ENCODE measurements around the gene GIGYF2. TPM values are rescaled to one million over a fixed set of nuclear protein-coding genes. Genes with fewer than 3 reads are reported as not detected.

GIGYF2 gene
- total and polyA plus RNA-seq, 9 donors: 22.1 to 83.6 (median 68.4) TPM

- H3K4me1 ChIP-seq (ENCODE audit: insufficient read depth): no peaks in the 10 kb centered on the region
- H3K27me3 ChIP-seq: no peaks in the 10 kb centered on the region
- H3K9me3 ChIP-seq: no peaks in the 10 kb centered on the region
- no peak overlapping the region for H3K4me3 ChIP-seq
- intact Hi-C loops (cut with DNase I): no loop called here
- no peak overlapping the region for H3K27ac ChIP-seq
- no peaks in the 10 kb centered on the region for H3K36me3 ChIP-seq
- DNase-seq: no peak
- TF ChIP-seq EP300 (IDR thresholded peaks at IDR 0.05): no peak
- no peak for TF ChIP-seq POLR2A (IDR thresholded peaks at IDR 0.05)
- no peak for TF ChIP-seq CTCF (IDR thresholded peaks at IDR 0.05)
Observed at GRCh38 chr2:232770207-232770606, 73.1 kb downstream of the GIGYF2 start.

DNA sequence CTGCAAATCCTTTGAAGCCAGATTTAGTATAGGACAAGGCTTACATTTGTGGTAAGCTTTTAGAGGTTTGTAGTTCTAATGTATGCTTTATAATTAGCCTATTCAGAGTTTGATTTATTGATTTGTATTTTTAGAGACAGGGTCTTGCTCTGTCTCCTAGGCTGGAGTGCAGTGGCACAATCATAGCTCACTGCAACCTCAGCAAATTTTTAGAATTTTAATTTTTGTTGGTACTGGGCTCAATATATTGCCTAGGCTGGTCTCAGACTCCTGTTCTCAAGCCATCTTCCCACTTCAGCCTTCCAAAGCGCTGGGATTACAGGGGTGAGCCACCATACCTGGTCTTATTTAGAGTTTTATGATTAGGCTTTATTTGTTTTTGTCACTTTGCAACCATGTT lies 74.7 kb downstream of the GIGYF2 start:
- DNase-seq: no peak
- Histone ChIP-seq H3K27ac (no peak overlapping the region), H3K4me1 (ENCODE audit: insufficient read depth) (no peaks in the 10 kb centered on the region), H3K36me3 (no peaks in the 10 kb centered on the region), H3K9me3 (no peaks in the 10 kb centered on the region), H3K4me3 (no peak overlapping the region), H3K27me3 (no peaks in the 10 kb centered on the region)
- WGBS, 3 donors: 94 to 100% (median 98%) methylated on average over 1 of the region's 1 CpG
- no peak for TF ChIP-seq CTCF (IDR thresholded peaks at IDR 0.05)
- TF ChIP-seq EP300 (IDR thresholded peaks at IDR 0.05): no peak
- no peak for TF ChIP-seq POLR2A (IDR thresholded peaks at IDR 0.05)
- intact Hi-C loops (cut with DNase I): no loop called here

- no peak for DNase-seq
- Histone ChIP-seq H3K4me3 (no peak overlapping the region), H3K36me3 (no peaks in the 10 kb centered on the region), H3K27ac (no peak overlapping the region), H3K4me1 (ENCODE audit: insufficient read depth) (no peaks in the 10 kb centered on the region), H3K27me3 (no peaks in the 10 kb centered on the region), H3K9me3 (no peaks in the 10 kb centered on the region)
- WGBS, 3 donors: 93 to 97% (median 96%) methylated on average over 2 of the region's 2 CpGs
- intact Hi-C loops (cut with DNase I): no loop called here
- TF ChIP-seq EP300 (IDR thresholded peaks at IDR 0.05) (no peak), CTCF (IDR thresholded peaks at IDR 0.05) (no peak), POLR2A (IDR thresholded peaks at IDR 0.05) (no peak)
Observed at GRCh38 chr2:232772531-232772930, 75.4 kb downstream of the GIGYF2 start.

GRCh38 chr2:232773815-232774214 lies 76.7 kb downstream of the GIGYF2 start:
- no peak overlapping the region for H3K4me3 ChIP-seq
- H3K4me1 ChIP-seq (ENCODE audit: insufficient read depth): no peaks in the 10 kb centered on the region
- intact Hi-C loops (cut with DNase I): no loop called here
- TF ChIP-seq CTCF (IDR thresholded peaks at IDR 0.05) (no peak), EP300 (IDR thresholded peaks at IDR 0.05) (no peak), POLR2A (IDR thresholded peaks at IDR 0.05) (no peak)
- no peaks in the 10 kb centered on the region for H3K27me3 ChIP-seq
- no peak for DNase-seq
- no peaks in the 10 kb centered on the region for H3K9me3 ChIP-seq
- H3K36me3 ChIP-seq: no peaks in the 10 kb centered on the region
- WGBS, 3 donors: 94 to 98% (median 96%) methylated on average over 9 of the region's 9 CpGs
- no peak overlapping the region for H3K27ac ChIP-seq

- intact Hi-C loops (cut with DNase I): no loop called here
- TF ChIP-seq CTCF (IDR thresholded peaks at IDR 0.05) (no peak), POLR2A (IDR thresholded peaks at IDR 0.05) (no peak), EP300 (IDR thresholded peaks at IDR 0.05) (no peak)
Observed at GRCh38 chr2:232776435-232776834, 79.3 kb downstream of the GIGYF2 start, which contains the start of gene KCNJ13. KCNJ13 (minus strand) TSS chr2:232776565; CDS start chr2:232771362, 5,203 bp downstream.

More at GRCh38 chr2:232776435-232776834, 79.3 kb downstream of the GIGYF2 start, which contains the start of gene KCNJ13:
- Histone ChIP-seq H3K4me3 (no peak within 1 kb of the TSS), H3K36me3 (no peaks in the 10 kb centered on the region), H3K27ac (no peak within 1 kb of the TSS), H3K4me1 (ENCODE audit: insufficient read depth) (peaks cover 4% of the 10 kb centered on the region), H3K9me3 (no peaks in the 10 kb centered on the region), H3K27me3 (no peaks in the 10 kb centered on the region)
- 63 to 87% (median 76%) methylated on average over 1 of the region's 1 CpG for WGBS, 3 donors
- no peak for DNase-seq
